Spleen (tissue), 7 donors: ENCODE measurements around the gene SMIM36.

ENCODE experiments used
- POLR2A ChIP-seq, 3 donors: fragments of 450-650 bp; IDR thresholded peaks; one replicate each; pipeline ENCODE4 v1.5.1; 2017; ENCODE audit warnings: antibody characterized with exemption in 3 of 3, mild to moderate bottlenecking in 1 of 3
- POLR2AphosphoS5 ChIP-seq, 3 donors: sonication (generic); formaldehyde crosslinking; IDR thresholded peaks; one replicate each; pipeline ENCODE4 v1.5.1; 2017; ENCODE audit warnings: antibody characterized with exemption in 3 of 3
- TF ChIP-seq, protein P1 (sequence below), 11 experiments: fragments of 200-600 bp in 7 of 11; fragments of 450-650 bp in 4 of 11; sonication (generic) in 4 of 11; IDR thresholded peaks in 8 of 11; conservative IDR thresholded peaks in 3 of 11; 1 replicate in 7 of 11; 2 replicates in 4 of 11; pipeline versions ENCODE4 v1.4.0 to v1.8.0; 2016 to 2021; ENCODE audit warnings: antibody characterized with exemption in 11 of 11, inconsistent platforms in 4 of 11, mild to moderate bottlenecking in 1 of 11
- donor health status: DM: no; HTN: no; CAD: no; lungs with moderate emphysema.
- donor health status: DM: no; HTN: no; CAD: no.
- donor health status: DM: no; HTN: no; CAD: no.

DNA sequence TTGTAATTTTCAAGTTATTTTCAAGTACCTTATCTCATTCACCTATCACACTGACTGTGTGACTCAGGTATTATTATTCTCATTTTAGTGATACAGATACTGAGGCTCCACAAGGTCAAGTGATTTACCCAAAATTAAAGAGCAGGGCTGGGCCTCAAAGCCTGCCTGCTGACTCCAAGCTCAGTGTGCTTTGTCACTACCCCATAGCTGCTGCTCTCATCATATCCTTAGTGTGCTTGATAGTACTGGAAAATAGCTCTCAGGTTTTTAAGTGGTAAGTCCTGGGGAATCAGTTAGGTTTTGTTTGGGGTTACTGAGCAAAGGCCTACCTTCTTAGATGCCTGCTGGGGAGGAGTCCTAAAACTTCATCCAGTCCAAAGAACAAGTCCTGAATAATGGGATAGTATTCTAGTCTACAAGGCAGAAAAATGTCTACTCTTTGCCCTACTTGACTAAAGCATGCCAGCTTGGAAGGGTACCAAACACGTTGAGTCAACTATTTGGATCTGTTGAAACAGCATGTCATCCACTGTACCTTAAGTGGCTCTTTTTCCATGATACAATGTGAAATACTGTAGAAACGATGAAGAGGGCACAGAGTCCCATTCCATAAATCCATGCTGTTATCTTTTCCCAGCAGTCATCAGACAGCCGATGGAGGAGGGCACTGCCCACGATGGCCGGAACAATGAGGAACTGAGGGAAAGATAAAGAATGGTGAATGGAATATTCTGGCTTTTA, 100.4 kb downstream of the SMIM36 start:
- TF ChIP-seq POLR2A (IDR thresholded peaks at IDR 0.05) (no peak), POLR2AphosphoS5 (IDR thresholded peaks at IDR 0.05) (no peak)
- TF ChIP-seq, protein P1, sequence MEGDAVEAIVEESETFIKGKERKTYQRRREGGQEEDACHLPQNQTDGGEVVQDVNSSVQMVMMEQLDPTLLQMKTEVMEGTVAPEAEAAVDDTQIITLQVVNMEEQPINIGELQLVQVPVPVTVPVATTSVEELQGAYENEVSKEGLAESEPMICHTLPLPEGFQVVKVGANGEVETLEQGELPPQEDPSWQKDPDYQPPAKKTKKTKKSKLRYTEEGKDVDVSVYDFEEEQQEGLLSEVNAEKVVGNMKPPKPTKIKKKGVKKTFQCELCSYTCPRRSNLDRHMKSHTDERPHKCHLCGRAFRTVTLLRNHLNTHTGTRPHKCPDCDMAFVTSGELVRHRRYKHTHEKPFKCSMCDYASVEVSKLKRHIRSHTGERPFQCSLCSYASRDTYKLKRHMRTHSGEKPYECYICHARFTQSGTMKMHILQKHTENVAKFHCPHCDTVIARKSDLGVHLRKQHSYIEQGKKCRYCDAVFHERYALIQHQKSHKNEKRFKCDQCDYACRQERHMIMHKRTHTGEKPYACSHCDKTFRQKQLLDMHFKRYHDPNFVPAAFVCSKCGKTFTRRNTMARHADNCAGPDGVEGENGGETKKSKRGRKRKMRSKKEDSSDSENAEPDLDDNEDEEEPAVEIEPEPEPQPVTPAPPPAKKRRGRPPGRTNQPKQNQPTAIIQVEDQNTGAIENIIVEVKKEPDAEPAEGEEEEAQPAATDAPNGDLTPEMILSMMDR (IDR thresholded peaks at IDR 0.05 in 8 of 11, conservative IDR thresholded peaks at IDR 0.05 in 3 of 11): no peak
